ENCODE measurements around the gene ZDHHC17.

The ZDHHC17 gene

GRCh38 chr12:76866151-76866567, 102.2 kb downstream of the ZDHHC17 start:
- no peak overlapping the region for H3K4me3 ChIP-seq (ENCODE audit: low read depth, low read length)
- no peak for DNase-seq (ENCODE audit: low read depth)
- TF ChIP-seq CTCF (IDR thresholded peaks at IDR 0.05; ENCODE audit: low read depth, low read length) (no peak), POLR2A (IDR thresholded peaks at IDR 0.05; ENCODE audit: extremely low read depth, insufficient read length) (no peak), MYC (IDR thresholded peaks at IDR 0.05; ENCODE audit: low read depth, low read length) (no peak)
- TF ChIP-seq, protein P1, sequence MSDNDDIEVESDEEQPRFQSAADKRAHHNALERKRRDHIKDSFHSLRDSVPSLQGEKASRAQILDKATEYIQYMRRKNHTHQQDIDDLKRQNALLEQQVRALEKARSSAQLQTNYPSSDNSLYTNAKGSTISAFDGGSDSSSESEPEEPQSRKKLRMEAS (IDR thresholded peaks at IDR 0.05; ENCODE audit: low read depth, low read length) = no peak

DNA sequence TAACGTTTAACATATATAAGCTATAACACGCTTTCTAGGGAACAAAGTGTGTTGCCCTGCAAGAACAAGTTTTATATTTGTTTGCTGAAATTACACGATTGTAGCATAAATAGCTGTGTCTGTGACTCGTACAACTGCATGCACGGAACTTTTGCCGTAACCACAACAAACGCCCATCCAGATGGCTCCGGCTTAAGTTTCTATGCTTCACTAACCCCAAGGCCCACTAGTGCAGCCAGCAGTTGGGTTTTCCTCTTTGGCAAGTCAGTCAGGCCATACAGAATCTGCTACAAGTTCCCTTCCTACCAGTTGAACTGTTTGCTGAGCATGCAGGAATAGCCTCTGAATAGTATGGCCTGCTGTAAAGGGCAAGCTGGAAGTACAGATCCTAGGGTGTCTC, 102.8 kb downstream of the ZDHHC17 start:
- no peak for TF ChIP-seq MYC (IDR thresholded peaks at IDR 0.05; ENCODE audit: low read depth, low read length)
- TF ChIP-seq POLR2A (IDR thresholded peaks at IDR 0.05; ENCODE audit: extremely low read depth, insufficient read length) = no peak
- TF ChIP-seq, protein P1 (IDR thresholded peaks at IDR 0.05; ENCODE audit: low read depth, low read length) = no peak
- TF ChIP-seq CTCF (IDR thresholded peaks at IDR 0.05; ENCODE audit: low read depth, low read length) = no peak
- no peak for DNase-seq (ENCODE audit: low read depth)
- H3K4me3 ChIP-seq (ENCODE audit: low read depth, low read length) = no peak overlapping the region

DNA sequence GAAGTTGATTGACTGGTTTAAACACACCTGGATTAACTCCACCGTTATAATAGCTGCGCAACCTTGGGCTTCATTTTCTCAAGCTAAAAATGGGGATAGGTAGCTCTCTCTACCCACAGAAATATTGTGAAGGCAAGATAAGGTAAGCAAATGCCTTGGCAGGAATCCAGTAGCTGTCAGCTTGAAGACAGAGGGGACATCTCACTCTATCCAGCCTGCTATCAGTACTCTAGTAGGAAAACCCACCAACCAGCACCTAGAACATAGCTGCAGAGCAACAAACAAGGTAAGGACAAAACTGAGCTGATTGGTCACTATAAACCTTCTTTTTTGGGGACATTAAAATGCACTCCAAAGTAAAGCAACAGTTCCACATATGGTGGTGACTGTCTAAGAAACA, 107.2 kb downstream of the ZDHHC17 start:
- TF ChIP-seq POLR2A (IDR thresholded peaks at IDR 0.05; ENCODE audit: extremely low read depth, insufficient read length) (no peak), CTCF (IDR thresholded peaks at IDR 0.05; ENCODE audit: low read depth, low read length) (no peak), MYC (IDR thresholded peaks at IDR 0.05; ENCODE audit: low read depth, low read length) (no peak)
- TF ChIP-seq, protein P1 (IDR thresholded peaks at IDR 0.05; ENCODE audit: low read depth, low read length) = no peak
- H3K4me3 ChIP-seq (ENCODE audit: low read depth, low read length) = no peak overlapping the region
- DNase-seq (ENCODE audit: low read depth) = no peak

- no peak overlapping the region for H3K4me3 ChIP-seq (ENCODE audit: low read depth, low read length)
Measured at GRCh38 chr12:76871742-76872141, 107.8 kb downstream of the ZDHHC17 start.

GRCh38 chr12:76872415-76872814, 108.5 kb downstream of the ZDHHC17 start:
- DNase-seq (ENCODE audit: low read depth) = no peak
- H3K4me3 ChIP-seq (ENCODE audit: low read depth, low read length) = no peak overlapping the region
- TF ChIP-seq CTCF (IDR thresholded peaks at IDR 0.05; ENCODE audit: low read depth, low read length) (no peak), MYC (IDR thresholded peaks at IDR 0.05; ENCODE audit: low read depth, low read length) (no peak), POLR2A (IDR thresholded peaks at IDR 0.05; ENCODE audit: extremely low read depth, insufficient read length) (no peak)
- TF ChIP-seq, protein P1 (IDR thresholded peaks at IDR 0.05; ENCODE audit: low read depth, low read length) = no peak

More at GRCh38 chr12:76871742-76872141, 107.8 kb downstream of the ZDHHC17 start:
- TF ChIP-seq, protein P1 (IDR thresholded peaks at IDR 0.05; ENCODE audit: low read depth, low read length) = no peak
- TF ChIP-seq CTCF (IDR thresholded peaks at IDR 0.05; ENCODE audit: low read depth, low read length) = no peak
- DNase-seq (ENCODE audit: low read depth) = no peak

GRCh38 chr12:76874027-76874426, 110.1 kb downstream of the ZDHHC17 start:
- no peak for DNase-seq (ENCODE audit: low read depth)
- no peak for TF ChIP-seq POLR2A (IDR thresholded peaks at IDR 0.05; ENCODE audit: extremely low read depth, insufficient read length)
- TF ChIP-seq, protein P1 (IDR thresholded peaks at IDR 0.05; ENCODE audit: low read depth, low read length) = no peak
- TF ChIP-seq MYC (IDR thresholded peaks at IDR 0.05; ENCODE audit: low read depth, low read length) = no peak
- no peak for TF ChIP-seq CTCF (IDR thresholded peaks at IDR 0.05; ENCODE audit: low read depth, low read length)
- no peak overlapping the region for H3K4me3 ChIP-seq (ENCODE audit: low read depth, low read length)
